Measurements from ENCODE around the gene MRC2.

Gene MRC2

DNA sequence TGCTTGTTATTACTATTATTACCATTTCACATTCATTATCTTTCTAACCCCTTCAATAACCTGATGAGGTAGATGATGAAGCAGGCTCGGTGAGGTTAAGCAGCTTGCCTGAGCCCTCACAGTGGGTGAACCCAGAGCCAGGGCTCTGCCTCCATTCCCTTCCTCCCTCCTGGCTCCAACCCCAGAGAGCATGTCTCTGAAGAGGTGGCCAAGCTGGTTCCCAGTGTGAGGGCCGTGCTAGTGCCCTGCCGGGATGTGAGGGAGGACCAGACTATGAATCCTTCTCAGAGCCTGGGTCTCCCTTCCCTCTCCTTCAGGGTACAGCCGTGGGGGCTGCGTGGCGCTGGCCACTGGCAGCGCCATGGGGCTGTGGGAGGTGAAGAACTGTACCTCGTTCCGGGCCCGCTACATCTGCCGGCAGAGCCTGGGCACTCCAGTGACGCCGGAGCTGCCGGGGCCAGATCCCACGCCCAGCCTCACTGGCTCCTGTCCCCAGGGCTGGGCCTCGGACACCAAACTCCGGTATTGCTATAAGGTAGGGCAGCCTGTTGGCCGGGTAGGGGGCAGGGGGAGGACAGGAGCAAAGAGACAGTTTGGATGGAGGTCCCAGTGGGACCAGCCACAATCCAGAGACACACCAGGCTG lies 49.6 kb downstream of the MRC2 start:
- TF ChIP-seq, protein P1, sequence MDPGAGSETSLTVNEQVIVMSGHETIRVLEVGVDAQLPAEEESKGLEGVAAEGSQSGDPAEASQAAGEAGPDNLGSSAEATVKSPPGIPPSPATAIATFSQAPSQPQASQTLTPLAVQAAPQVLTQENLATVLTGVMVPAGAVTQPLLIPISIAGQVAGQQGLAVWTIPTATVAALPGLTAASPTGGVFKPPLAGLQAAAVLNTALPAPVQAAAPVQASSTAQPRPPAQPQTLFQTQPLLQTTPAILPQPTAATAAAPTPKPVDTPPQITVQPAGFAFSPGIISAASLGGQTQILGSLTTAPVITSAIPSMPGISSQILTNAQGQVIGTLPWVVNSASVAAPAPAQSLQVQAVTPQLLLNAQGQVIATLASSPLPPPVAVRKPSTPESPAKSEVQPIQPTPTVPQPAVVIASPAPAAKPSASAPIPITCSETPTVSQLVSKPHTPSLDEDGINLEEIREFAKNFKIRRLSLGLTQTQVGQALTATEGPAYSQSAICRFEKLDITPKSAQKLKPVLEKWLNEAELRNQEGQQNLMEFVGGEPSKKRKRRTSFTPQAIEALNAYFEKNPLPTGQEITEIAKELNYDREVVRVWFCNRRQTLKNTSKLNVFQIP (CRISPR knock-in tag; IDR thresholded peaks at IDR 0.05; ENCODE audit: borderline replicate concordance, low read depth) = no peak
- TF ChIP-seq TOX (CRISPR knock-in tag; IDR thresholded peaks at IDR 0.05; ENCODE audit: borderline replicate concordance) = no peak
- TF ChIP-seq ESRRG (CRISPR knock-in tag; IDR thresholded peaks at IDR 0.05) = no peak
- TF ChIP-seq PPARA (CRISPR knock-in tag; IDR thresholded peaks at IDR 0.05; ENCODE audit: borderline replicate concordance) = no peak
- TF ChIP-seq ZNF565 (CRISPR knock-in tag; conservative IDR thresholded peaks at IDR 0.05; ENCODE audit: low read depth) = no peak
- TF ChIP-seq GLIS3 (CRISPR knock-in tag; IDR thresholded peaks at IDR 0.05) = no peak
- TF ChIP-seq SNAI2 (CRISPR knock-in tag; IDR thresholded peaks at IDR 0.05) = no peak
- no peak for ATAC-seq

DNA sequence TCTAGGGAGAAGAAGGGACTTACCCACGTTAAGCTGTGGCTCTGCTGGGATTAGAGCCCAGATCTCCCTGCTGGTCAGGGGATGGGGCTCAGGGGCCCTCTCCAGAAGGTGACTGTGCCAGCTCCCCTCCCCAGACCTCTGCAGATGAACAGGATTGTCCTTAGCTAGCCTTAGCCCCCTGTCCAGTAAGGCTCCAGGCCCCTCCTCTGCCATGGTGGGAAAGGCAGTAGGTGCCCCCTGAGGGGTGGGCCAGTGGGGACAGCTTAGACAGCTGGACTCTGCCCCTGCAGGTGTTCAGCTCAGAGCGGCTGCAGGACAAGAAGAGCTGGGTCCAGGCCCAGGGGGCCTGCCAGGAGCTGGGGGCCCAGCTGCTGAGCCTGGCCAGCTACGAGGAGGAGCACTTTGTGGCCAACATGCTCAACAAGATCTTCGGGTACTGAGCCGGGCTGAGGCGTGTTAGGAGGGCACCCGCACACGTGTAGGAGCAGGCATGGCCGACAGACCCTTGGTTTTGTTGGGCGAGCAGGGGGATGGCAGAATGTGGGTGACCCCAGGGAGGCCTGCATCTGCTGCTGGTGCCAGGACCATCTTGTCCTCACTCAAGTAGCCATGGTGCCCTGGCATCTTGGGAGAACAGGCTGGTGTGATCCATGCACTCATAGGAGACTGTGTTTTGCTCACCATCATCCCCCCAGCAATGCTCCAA lies 50.9 kb downstream of the MRC2 start:
- TF ChIP-seq ESRRG (CRISPR knock-in tag; IDR thresholded peaks at IDR 0.05) (no peak), RARB (CRISPR knock-in tag; IDR thresholded peaks at IDR 0.05) (no peak), OSR1 (CRISPR knock-in tag; IDR thresholded peaks at IDR 0.05) (no peak), ISL1 (CRISPR knock-in tag; IDR thresholded peaks at IDR 0.05) (no peak), ZC3H10 (CRISPR knock-in tag; IDR thresholded peaks at IDR 0.05) (no peak), ARNTL (CRISPR knock-in tag; IDR thresholded peaks at IDR 0.05; ENCODE audit: borderline replicate concordance, low read depth) (no peak), TCF4 (CRISPR knock-in tag; IDR thresholded peaks at IDR 0.05; ENCODE audit: borderline replicate concordance) (no peak), PPARA (CRISPR knock-in tag; IDR thresholded peaks at IDR 0.05; ENCODE audit: borderline replicate concordance) (no peak), ZNF70 (CRISPR knock-in tag; IDR thresholded peaks at IDR 0.05) (no peak), CSDC2 (CRISPR knock-in tag; IDR thresholded peaks at IDR 0.05) (no peak), ZFP3 (CRISPR knock-in tag; IDR thresholded peaks at IDR 0.05) (no peak), ZNF8 (CRISPR knock-in tag; IDR thresholded peaks at IDR 0.05) (no peak), ZNF565 (CRISPR knock-in tag; conservative IDR thresholded peaks at IDR 0.05; ENCODE audit: low read depth) (no peak), BACH2 (CRISPR knock-in tag; IDR thresholded peaks at IDR 0.05; ENCODE audit: borderline replicate concordance) (no peak)
- TF ChIP-seq, protein P2, sequence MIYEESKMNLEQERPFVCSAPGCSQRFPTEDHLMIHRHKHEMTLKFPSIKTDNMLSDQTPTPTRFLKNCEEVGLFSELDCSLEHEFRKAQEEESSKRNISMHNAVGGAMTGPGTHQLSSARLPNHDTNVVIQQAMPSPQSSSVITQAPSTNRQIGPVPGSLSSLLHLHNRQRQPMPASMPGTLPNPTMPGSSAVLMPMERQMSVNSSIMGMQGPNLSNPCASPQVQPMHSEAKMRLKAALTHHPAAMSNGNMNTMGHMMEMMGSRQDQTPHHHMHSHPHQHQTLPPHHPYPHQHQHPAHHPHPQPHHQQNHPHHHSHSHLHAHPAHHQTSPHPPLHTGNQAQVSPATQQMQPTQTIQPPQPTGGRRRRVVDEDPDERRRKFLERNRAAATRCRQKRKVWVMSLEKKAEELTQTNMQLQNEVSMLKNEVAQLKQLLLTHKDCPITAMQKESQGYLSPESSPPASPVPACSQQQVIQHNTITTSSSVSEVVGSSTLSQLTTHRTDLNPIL (CRISPR knock-in tag; IDR thresholded peaks at IDR 0.05; ENCODE audit: low read depth) = no peak
- TF ChIP-seq, protein P1 (CRISPR knock-in tag; IDR thresholded peaks at IDR 0.05; ENCODE audit: borderline replicate concordance, low read depth) = no peak
- TF ChIP-seq, protein P3, sequence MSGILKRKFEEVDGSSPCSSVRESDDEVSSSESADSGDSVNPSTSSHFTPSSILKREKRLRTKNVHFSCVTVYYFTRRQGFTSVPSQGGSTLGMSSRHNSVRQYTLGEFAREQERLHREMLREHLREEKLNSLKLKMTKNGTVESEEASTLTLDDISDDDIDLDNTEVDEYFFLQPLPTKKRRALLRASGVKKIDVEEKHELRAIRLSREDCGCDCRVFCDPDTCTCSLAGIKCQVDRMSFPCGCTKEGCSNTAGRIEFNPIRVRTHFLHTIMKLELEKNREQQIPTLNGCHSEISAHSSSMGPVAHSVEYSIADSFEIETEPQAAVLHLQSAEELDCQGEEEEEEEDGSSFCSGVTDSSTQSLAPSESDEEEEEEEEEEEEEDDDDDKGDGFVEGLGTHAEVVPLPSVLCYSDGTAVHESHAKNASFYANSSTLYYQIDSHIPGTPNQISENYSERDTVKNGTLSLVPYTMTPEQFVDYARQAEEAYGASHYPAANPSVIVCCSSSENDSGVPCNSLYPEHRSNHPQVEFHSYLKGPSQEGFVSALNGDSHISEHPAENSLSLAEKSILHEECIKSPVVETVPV (CRISPR knock-in tag; IDR thresholded peaks at IDR 0.05) = no peak
- ATAC-seq = no peak

DNA sequence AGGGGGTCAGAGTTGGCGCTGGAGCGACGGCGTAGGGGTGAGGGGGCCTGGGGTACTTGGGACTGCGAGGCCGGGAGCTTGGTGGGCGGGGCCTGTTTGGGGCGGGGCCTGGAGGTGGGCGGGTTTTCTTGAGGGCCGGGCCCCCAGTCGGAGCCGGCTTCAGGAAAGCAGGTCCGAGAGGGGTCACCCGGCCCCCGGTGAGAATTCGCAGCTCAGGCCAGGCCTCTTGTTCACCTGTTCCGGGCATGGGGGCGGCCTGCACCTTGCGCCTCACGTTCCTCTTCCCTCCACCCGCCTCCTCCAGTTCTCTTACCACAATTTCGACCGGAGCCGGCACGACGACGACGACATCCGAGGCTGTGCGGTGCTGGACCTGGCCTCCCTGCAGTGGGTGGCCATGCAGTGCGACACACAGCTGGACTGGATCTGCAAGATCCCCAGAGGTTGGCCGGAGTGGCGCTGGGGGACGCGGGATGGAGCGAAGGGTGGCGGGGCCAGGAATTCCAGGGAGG lies 52.5 kb downstream of the MRC2 start:
- TF ChIP-seq RARB (CRISPR knock-in tag; IDR thresholded peaks at IDR 0.05) = no peak
- ATAC-seq = no peak

DNA sequence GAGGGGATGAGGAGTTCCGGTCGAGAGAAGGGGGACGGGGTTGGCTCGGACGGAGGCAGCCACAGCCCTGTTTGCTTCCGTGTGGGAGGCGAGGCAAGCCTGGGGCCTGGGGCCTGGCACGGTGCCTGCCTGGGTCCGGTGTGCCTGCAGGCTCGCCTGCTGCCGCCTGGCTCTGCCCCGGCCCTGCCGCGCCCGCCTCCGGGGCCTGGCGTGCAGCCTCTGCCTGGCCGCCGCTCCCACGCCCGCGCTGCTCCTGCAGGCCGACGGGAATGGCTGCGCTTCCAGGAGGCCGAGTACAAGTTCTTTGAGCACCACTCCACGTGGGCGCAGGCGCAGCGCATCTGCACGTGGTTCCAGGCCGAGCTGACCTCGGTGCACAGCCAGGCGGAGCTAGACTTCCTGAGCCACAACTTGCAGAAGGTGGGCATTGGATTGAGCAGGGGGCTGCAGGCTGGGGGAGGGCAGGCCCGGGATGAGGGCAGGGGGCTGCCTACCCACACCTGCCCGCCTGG lies 53.1 kb downstream of the MRC2 start:
- ATAC-seq = no peak
- TF ChIP-seq ZNF8 (CRISPR knock-in tag; IDR thresholded peaks at IDR 0.05) (no peak), ZNF70 (CRISPR knock-in tag; IDR thresholded peaks at IDR 0.05) (no peak), OSR1 (CRISPR knock-in tag; IDR thresholded peaks at IDR 0.05) (no peak), PPARA (CRISPR knock-in tag; IDR thresholded peaks at IDR 0.05; ENCODE audit: borderline replicate concordance) (no peak), ESRRG (CRISPR knock-in tag; IDR thresholded peaks at IDR 0.05) (no peak), GLIS3 (CRISPR knock-in tag; IDR thresholded peaks at IDR 0.05) (no peak)
- TF ChIP-seq, protein P1 (CRISPR knock-in tag; IDR thresholded peaks at IDR 0.05; ENCODE audit: borderline replicate concordance, low read depth) = no peak
- TF ChIP-seq, protein P4, sequence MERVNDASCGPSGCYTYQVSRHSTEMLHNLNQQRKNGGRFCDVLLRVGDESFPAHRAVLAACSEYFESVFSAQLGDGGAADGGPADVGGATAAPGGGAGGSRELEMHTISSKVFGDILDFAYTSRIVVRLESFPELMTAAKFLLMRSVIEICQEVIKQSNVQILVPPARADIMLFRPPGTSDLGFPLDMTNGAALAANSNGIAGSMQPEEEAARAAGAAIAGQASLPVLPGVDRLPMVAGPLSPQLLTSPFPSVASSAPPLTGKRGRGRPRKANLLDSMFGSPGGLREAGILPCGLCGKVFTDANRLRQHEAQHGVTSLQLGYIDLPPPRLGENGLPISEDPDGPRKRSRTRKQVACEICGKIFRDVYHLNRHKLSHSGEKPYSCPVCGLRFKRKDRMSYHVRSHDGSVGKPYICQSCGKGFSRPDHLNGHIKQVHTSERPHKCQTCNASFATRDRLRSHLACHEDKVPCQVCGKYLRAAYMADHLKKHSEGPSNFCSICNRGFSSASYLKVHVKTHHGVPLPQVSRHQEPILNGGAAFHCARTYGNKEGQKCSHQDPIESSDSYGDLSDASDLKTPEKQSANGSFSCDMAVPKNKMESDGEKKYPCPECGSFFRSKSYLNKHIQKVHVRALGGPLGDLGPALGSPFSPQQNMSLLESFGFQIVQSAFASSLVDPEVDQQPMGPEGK (CRISPR knock-in tag; IDR thresholded peaks at IDR 0.05; ENCODE audit: borderline replicate concordance) = no peak
- TF ChIP-seq, protein P2 (CRISPR knock-in tag; IDR thresholded peaks at IDR 0.05; ENCODE audit: low read depth) = no peak

Data from SK-N-SH treated with all-trans-retinoic acid at 6 μM for 48 hours (cell line).